Stimulated activated naive CD8-positive, alpha-beta T cell treated with anti-CD3 and anti-CD28 coated beads, Interleukin-15, Interleukin-2, amounts not matched to agents 100 U/mL and 50 U/mL, for 24 hours (primary cell): ENCODE data around the gene THRB.

Source experiments
- ATAC-seq: fragments of 150-1000 bp; cut with Tn5 transposase; one replicate; pipeline ENCODE4 v1.10.0; 2021
- DNase-seq: peaks from one replicate; pipeline ENCODE4 v3.0.0; 2021

THRB gene

GRCh38 chr3:24264748-24265158, 229.9 kb downstream of the THRB start:
- no peak for ATAC-seq

GRCh38 chr3:24264011-24264410, 230.6 kb downstream of the THRB start:
- ATAC-seq (no peak), DNase-seq (no peak)

More at GRCh38 chr3:24264748-24265158, 229.9 kb downstream of the THRB start:
- DNase-seq, result peak; percentile 5

GRCh38 chr3:24263069-24263668, 231.5 kb downstream of the THRB start:
- DNase-seq, result no peak
- no peak for ATAC-seq

GRCh38 chr3:24261521-24261920, 233.1 kb downstream of the THRB start:
- ATAC-seq (no peak), DNase-seq (no peak)

- DNase-seq (no peak), ATAC-seq (no peak)
Observed at GRCh38 chr3:24259901-24260512, 234.6 kb downstream of the THRB start.

- no peak for ATAC-seq
- DNase-seq, result no peak
Observed at GRCh38 chr3:24258727-24259600, 235.7 kb downstream of the THRB start.

- ATAC-seq, result no peak
- no peak for DNase-seq
Observed at GRCh38 chr3:24258260-24258659, 236.4 kb downstream of the THRB start.

- ATAC-seq (no peak), DNase-seq (no peak)
Observed at GRCh38 chr3:24255414-24255813, 239.2 kb downstream of the THRB start.

- no peak for ATAC-seq
- DNase-seq, result no peak
Observed at GRCh38 chr3:24254649-24255048, 240.0 kb downstream of the THRB start.

GRCh38 chr3:24253336-24253735, 241.3 kb downstream of the THRB start:
- ATAC-seq (no peak), DNase-seq (no peak)

- DNase-seq, result no peak
- ATAC-seq, result no peak
Observed at GRCh38 chr3:24249523-24249922, 245.1 kb downstream of the THRB start.

- ATAC-seq, result no peak
- no peak for DNase-seq
Observed at GRCh38 chr3:24245056-24245455, 249.6 kb downstream of the THRB start.

- DNase-seq (no peak), ATAC-seq (no peak)
Observed at GRCh38 chr3:24244491-24244890, 250.2 kb downstream of the THRB start.

GRCh38 chr3:24242012-24242698, 252.5 kb downstream of the THRB start:
- DNase-seq, result no peak
- ATAC-seq, result no peak

- ATAC-seq (no peak), DNase-seq (no peak)
Observed at GRCh38 chr3:24240306-24240705, 254.3 kb downstream of the THRB start.

GRCh38 chr3:24237971-24238706, 256.5 kb downstream of the THRB start:
- peak; percentile 13 for DNase-seq
- ATAC-seq, result peak; percentile 57

- no peak for DNase-seq
- ATAC-seq, result no peak
Observed at GRCh38 chr3:24235121-24235520, 259.5 kb downstream of the THRB start.

- DNase-seq (no peak), ATAC-seq (no peak)
Observed at GRCh38 chr3:24232784-24233183, 261.9 kb downstream of the THRB start.

- DNase-seq, result no peak
- ATAC-seq, result no peak
Observed at GRCh38 chr3:24229468-24230221, 265.0 kb downstream of the THRB start.

GRCh38 chr3:24227635-24228034, 267.0 kb downstream of the THRB start:
- no peak for DNase-seq
- no peak for ATAC-seq

- DNase-seq, result no peak
- ATAC-seq, result no peak
Observed at GRCh38 chr3:24226397-24226796, 268.3 kb downstream of the THRB start.
